Activated CD8-positive, alpha-beta memory T cell treated with anti-CD3 and anti-CD28 coated beads, Interleukin-2, amount 10 ng/mL, durations not matched to agents 7 days and 5 days (primary cell): ENCODE measurements around the gene TFEB. TPM values are rescaled to one million over a fixed set of nuclear protein-coding genes. Genes with fewer than 3 reads are reported as not detected.

Source experiments
- ATAC-seq: fragments of 150-1000 bp; cut with Tn5 transposase; one replicate; pipeline ENCODE4 v1.10.0; 2021; ENCODE audit warnings: moderate library complexity
- CTCF ChIA-PET: fragments of 350-600 bp; sonication (Branson Sonifier 250); formaldehyde crosslinking; loops from one replicate; lab custom pipeline; 2021; ENCODE audit warnings: antibody characterized with exemption; lab: Charles Lee
- DNase-seq: peaks from one replicate; pipeline ENCODE4 v3.0.0-alpha.2; 2020
- H3K27ac Mint-ChIP-seq: one replicate; pipeline ENCODE4 v1.8.0; 2021; ENCODE audit warnings: mild to moderate bottlenecking, mixed read lengths
- H3K27me3 Mint-ChIP-seq: one replicate; pipeline ENCODE4 v1.8.0; 2021; ENCODE audit warnings: mixed read lengths
- H3K36me3 Mint-ChIP-seq: one replicate; pipeline ENCODE4 v1.8.0; 2021; ENCODE audit warnings: mild to moderate bottlenecking, mixed read lengths
- H3K4me1 Mint-ChIP-seq: one replicate; pipeline ENCODE4 v1.8.0; 2021; ENCODE audit warnings: mixed read lengths
- H3K4me3 Mint-ChIP-seq: one replicate; pipeline ENCODE4 v1.8.0; 2021; ENCODE audit warnings: mild to moderate bottlenecking, moderate library complexity, mixed read lengths
- H3K9me3 Mint-ChIP-seq: one replicate; pipeline ENCODE4 v1.8.0; 2022; ENCODE audit warnings: low read depth, mixed read lengths
- total RNA-seq, 2 experiments: library from RNA; stranded (reverse); gene quantifications; one replicate each; pipeline ENCODE4 v1.2.3, GENCODE V29; 2021

Gene TFEB
- total RNA-seq, 2 experiments from 2014 or later: 14.5 to 15.8 TPM

DNA sequence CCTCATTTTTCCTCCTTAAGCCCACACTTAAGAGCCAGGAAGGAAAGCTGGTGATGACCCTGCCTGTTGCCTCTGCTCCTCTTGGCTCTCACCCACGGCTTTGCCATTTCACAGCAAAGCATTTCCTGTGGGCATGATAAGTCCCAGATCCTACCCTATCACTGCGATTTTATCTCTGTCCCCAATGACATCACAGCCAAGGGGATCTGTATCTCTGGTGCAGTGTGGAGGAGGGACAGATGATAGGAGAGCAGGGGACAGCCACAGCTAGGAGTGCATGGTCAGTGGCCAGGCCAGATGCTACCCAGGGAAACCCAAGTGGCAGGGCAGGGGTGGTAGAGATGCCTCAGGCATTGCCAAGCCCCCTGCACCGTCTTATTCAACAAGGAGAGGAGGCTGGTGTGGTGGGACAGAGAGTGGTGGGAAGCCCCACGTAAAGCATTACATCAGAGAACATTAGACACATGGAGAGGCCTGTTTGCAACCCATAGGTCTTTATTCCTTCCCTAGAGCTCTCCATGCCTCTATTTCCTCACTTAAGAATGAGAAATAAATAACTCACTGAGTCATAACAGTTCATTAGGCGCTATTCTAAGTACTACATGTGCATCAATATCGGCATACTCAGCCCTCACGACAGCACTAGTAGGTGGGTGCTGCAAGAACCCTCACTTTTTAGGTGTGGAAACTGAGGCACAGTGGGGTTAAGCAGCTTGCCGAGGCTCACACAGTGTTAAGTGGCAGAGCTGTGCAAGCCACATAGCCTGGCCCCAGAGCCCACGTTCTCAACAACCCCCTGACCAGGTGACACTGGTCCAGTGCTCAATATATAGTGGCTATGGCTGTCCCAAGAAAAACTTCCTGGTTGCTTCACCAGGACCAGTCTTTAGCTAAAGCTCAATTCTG lies 4.6 kb downstream of the TFEB start:
- no peaks in the 10 kb centered on the region for H3K9me3 Mint-ChIP-seq
- DNase-seq (no peak), ATAC-seq (no peak)
- no peaks in the 10 kb centered on the region for H3K36me3 Mint-ChIP-seq
- CTCF ChIA-PET: interaction anchor here (1.4 to 6.1 kb wide), 4 partner anchors 14 to 47 kb away, joined by 3 to 23 read pairs (median 4); no protein-coding TSS in a partner anchor
- no peak overlapping the region for H3K4me3 Mint-ChIP-seq
- H3K4me1 Mint-ChIP-seq: peaks cover 40% of the 10 kb centered on the region
- no peak overlapping the region for H3K27ac Mint-ChIP-seq
- H3K27me3 Mint-ChIP-seq: no peaks in the 10 kb centered on the region

DNA sequence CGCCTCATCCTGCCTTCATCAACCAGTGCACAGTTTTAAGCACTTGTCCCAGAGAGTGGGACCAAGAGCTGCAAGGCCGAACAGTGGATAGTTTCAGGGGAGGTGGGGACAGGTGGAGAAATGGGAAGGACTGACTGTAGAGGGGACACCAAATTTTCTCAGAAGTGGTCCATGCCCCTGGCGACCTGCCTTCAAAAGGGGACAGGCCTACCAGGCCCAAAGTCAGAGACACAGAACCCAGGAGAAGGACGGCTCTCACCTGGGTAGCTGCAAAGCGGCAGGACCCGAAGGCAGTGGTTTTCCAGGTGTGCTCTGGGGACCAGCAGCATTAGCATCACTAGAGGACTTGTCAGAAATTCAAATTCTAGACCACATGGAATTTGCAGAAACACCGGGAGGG lies 5.8 kb downstream of the TFEB start:
- DNase-seq (no peak), ATAC-seq (no peak)
- no peak overlapping the region for H3K27ac Mint-ChIP-seq
- H3K4me1 Mint-ChIP-seq: peaks cover 38% of the 10 kb centered on the region
- no peaks in the 10 kb centered on the region for H3K9me3 Mint-ChIP-seq
- CTCF ChIA-PET: interaction anchor here (0.9 to 1.7 kb wide), 4 partner anchors 12 to 46 kb away, joined by 3 to 5 read pairs (median 3); no protein-coding TSS in a partner anchor
- no peak overlapping the region for H3K4me3 Mint-ChIP-seq
- no peaks in the 10 kb centered on the region for H3K36me3 Mint-ChIP-seq
- no peaks in the 10 kb centered on the region for H3K27me3 Mint-ChIP-seq

DNA sequence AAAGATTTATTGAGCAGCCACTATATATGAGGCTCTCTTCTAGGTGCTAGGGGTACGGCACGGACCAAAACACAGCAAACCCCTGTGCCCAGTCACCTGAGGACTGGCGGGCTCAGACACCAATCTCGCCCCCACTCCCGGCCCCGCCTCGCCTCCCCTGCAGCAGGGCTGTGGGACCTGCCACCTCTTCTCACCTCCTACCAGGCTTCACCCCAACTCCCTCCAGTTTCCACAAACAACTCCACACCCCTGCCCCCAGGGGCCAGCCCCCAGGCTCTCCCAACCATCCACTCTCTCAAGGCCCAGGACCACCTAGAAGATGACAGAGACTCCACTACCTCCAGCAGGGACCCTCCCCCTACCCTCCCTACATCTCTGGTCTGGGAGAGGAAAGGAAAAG lies 6.5 kb downstream of the TFEB start:
- CTCF ChIA-PET: no interaction called here
- no peaks in the 10 kb centered on the region for H3K27me3 Mint-ChIP-seq
- no peaks in the 10 kb centered on the region for H3K36me3 Mint-ChIP-seq
- ATAC-seq (no peak), DNase-seq (no peak)
- no peaks in the 10 kb centered on the region for H3K9me3 Mint-ChIP-seq
- no peak overlapping the region for H3K27ac Mint-ChIP-seq
- no peak overlapping the region for H3K4me3 Mint-ChIP-seq
- peaks cover 40% of the 10 kb centered on the region for H3K4me1 Mint-ChIP-seq

DNA sequence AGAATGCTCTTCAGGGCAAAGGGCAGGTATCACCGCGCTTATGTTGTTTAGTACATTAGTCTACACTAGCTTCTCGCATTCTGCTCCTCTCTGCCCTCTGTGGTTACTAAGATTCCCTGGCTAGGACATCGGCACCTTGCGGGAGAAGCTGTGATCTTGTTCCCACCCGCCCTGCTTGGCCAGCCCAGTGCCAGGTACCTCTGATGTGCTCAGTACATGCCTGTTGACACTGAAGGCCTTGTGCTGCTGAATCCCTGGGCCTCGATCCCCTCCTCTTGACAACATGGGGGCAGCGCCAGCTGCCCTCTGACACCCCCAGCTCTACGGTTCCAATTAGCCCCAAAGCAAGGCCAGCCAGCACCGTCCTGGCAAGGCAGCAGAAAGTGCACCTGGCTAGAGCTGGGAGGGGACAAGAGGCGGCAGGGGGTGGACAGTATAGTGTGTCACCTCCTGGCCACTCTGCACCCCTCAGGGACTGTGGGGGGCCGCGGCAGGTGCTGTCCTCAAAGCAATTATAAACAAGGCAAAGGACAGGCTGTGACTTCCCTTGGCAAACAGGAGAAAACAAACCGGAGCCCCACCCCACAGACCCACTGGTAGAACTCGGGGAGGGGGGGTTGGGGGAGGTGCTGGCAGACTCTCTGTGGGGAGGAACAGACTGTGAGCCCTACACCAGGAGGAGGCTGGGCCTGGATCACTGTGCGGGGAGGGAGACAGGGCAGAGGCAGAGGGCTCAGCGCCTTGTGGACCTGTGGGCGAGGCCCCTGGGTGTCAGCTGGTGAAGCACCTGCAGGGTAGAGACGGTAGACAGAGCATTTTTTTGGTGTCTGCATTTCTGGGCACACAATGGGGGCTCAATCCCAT lies 7.1 kb downstream of the TFEB start:
- CTCF ChIA-PET: interaction anchor here (1.8 kb wide), 1 partner anchor 24 kb away, joined by 4 read pairs; no protein-coding TSS in a partner anchor
- Mint-ChIP-seq H3K9me3 (no peaks in the 10 kb centered on the region), H3K36me3 (no peaks in the 10 kb centered on the region), H3K4me1 (peaks cover 33% of the 10 kb centered on the region), H3K27ac (peak overlapping the region; percentile 27), H3K4me3 (no peak overlapping the region), H3K27me3 (no peaks in the 10 kb centered on the region)
- ATAC-seq: no peak
- no peak for DNase-seq

DNA sequence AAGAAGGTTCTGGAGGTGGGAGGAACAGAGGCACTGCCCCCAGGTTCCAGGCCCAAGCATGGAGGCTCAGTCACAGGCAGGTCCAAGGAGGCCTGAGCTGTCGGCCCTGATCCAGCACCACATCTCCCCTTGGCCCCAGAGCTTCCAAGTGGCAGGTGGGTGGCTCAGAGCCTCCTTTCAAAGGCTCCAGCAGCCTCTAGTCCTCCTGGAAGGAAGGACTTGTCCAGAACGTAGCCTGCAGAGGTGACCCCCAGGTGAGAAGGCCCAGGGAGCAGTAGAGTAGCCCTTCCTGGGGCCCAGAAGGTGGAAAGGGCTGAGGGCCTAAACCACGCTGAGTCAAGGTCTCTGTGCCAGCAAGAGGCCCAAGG lies 7.7 kb downstream of the TFEB start:
- H3K27ac Mint-ChIP-seq: no peak overlapping the region
- H3K4me1 Mint-ChIP-seq: peaks cover 27% of the 10 kb centered on the region
- CTCF ChIA-PET: interaction anchor here (1.8 kb wide), 1 partner anchor 24 kb away, joined by 4 read pairs; no protein-coding TSS in a partner anchor
- no peak for DNase-seq
- no peaks in the 10 kb centered on the region for H3K36me3 Mint-ChIP-seq
- H3K4me3 Mint-ChIP-seq: no peak overlapping the region
- no peaks in the 10 kb centered on the region for H3K27me3 Mint-ChIP-seq
- no peaks in the 10 kb centered on the region for H3K9me3 Mint-ChIP-seq
- ATAC-seq: no peak

DNA sequence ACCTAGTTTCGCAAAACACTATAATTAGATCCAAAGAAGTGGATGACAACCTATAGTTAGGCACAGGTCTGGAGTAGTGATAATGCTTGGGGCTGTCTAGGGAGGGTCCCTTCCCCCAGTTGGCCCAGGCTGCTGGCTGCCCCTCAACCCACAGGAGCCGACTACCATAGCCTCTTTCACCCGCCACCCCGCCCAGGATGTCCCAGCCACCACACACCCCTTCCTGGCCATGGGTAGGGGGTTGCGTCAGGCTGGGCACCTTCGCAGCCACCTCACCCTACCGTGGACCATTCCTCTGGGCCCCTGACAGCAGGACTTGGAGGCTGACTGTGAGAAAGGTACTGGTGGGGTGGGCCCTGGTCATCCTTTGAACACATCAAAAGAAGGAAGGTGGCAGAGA lies 8.5 kb downstream of the TFEB start:
- CTCF ChIA-PET: interaction anchor here (1.6 to 1.8 kb wide), 2 partner anchors 8 to 23 kb away, joined by 3 to 4 read pairs; no protein-coding TSS in a partner anchor
- Mint-ChIP-seq H3K4me3 (no peak overlapping the region), H3K27ac (no peak overlapping the region), H3K9me3 (no peaks in the 10 kb centered on the region), H3K27me3 (no peaks in the 10 kb centered on the region), H3K4me1 (peaks cover 23% of the 10 kb centered on the region), H3K36me3 (no peaks in the 10 kb centered on the region)
- ATAC-seq: no peak
- no peak for DNase-seq

DNA sequence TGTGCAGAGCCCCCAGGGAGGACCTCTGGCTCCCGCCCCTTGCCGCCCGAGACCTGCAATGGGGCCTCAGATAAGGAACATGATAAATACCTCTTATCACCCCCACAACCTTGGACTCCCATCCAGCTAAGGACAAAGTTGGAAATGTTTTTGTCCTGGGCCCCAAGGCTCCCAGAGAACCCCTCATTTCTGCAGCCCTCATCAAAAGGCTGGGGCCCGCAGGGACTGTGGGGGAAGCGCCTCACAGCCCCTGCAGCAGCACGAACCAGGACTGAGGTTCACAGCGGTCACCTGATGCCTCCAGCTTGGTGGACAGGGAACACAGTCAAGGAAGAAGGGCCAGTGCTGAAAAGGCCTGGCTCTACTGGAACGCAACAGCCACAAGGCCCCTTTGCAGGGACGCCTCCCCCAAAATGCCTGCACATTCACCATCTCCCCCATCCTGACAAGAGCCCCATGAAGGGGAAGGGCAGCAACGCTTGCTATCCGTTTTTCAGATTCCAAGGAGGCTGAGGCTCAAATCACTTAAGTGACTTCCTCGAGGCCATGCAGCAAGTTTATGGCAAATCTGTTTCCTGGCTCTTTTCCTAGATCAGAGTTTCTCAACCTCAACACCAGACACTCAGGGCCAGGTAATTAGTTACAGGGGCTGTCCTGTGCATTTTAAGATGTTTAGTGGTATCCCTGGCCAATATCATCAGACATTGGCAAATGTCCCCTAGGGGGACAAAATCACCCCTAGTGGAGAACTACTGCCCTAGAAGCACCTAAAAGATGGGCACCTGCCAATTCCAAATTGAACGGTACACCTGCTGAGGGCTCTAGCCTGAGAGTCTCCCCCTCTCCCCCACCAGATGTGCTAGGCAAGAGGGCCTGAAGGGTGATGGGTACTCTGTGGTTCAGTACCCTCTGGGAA lies 10.6 kb downstream of the TFEB start:
- no peaks in the 10 kb centered on the region for H3K36me3 Mint-ChIP-seq
- no peaks in the 10 kb centered on the region for H3K9me3 Mint-ChIP-seq
- no peak for DNase-seq
- no peaks in the 10 kb centered on the region for H3K27me3 Mint-ChIP-seq
- ATAC-seq: no peak
- H3K4me1 Mint-ChIP-seq: peaks cover 7% of the 10 kb centered on the region
- no peak overlapping the region for H3K27ac Mint-ChIP-seq
- CTCF ChIA-PET: no interaction called here
- H3K4me3 Mint-ChIP-seq: no peak overlapping the region

DNA sequence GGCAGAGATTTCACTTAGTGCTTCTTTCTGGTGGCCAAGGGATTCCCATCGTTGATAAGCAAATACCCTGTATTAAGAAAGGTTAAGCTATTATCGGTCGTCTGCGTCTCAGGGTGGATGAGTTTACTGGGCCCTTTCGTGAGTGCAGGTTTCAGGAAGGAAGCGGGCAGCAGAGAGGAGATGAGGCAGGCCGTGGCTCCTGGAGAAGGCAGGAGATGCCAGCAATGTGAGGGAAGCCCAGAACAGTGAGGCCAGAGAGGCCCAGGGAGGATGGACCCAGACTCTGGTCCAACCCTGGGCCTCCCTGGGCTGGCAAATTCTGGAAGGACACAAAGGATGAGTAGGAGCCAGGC lies 11.2 kb downstream of the TFEB start:
- ATAC-seq: no peak
- peaks cover 7% of the 10 kb centered on the region for H3K4me1 Mint-ChIP-seq
- no peaks in the 10 kb centered on the region for H3K9me3 Mint-ChIP-seq
- no peaks in the 10 kb centered on the region for H3K36me3 Mint-ChIP-seq
- H3K4me3 Mint-ChIP-seq: no peak overlapping the region
- H3K27me3 Mint-ChIP-seq: no peaks in the 10 kb centered on the region
- H3K27ac Mint-ChIP-seq: no peak overlapping the region
- DNase-seq: no peak
- CTCF ChIA-PET: no interaction called here

DNA sequence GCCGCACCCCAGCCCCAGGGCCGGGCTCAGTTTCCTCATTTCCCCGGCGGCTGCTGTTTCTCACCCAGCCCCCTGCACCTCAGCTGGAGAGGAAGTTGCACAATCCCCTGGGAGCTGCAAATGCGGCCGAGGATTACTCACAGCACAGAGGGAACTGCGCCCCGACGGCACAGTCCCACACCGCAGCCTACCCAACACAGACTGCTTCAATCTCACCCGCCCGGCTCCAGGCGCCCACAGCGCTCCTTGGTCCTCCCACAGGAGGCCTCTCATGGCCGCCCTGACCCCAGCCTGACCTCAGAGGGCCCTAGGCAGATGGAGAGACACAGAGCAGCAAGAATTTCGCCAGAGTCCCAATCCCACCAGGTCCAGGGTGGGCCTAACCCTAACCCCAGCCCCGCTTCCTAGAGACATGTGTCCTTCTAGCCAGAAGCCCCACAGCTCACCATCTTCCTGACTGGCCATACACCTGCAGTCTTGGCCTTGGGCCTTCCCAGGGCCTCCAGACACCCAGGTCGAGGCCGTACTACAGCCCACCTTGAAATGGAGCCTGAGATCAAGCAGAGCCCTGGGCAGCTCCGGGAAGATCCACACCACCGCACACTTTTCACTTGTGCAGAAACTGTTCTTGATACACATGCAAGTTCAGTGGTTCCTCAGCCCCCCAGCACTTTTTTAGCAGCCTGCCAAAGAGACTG lies 11.7 kb downstream of the TFEB start:
- Mint-ChIP-seq H3K36me3 (no peaks in the 10 kb centered on the region), H3K27ac (no peak overlapping the region), H3K9me3 (no peaks in the 10 kb centered on the region), H3K4me3 (no peak overlapping the region), H3K4me1 (peaks cover 7% of the 10 kb centered on the region), H3K27me3 (no peaks in the 10 kb centered on the region)
- DNase-seq: no peak
- CTCF ChIA-PET: interaction anchor here (1.4 to 1.7 kb wide), 2 partner anchors 40 to 121 kb away, joined by 3 read pairs; no protein-coding TSS in a partner anchor
- no peak for ATAC-seq

DNA sequence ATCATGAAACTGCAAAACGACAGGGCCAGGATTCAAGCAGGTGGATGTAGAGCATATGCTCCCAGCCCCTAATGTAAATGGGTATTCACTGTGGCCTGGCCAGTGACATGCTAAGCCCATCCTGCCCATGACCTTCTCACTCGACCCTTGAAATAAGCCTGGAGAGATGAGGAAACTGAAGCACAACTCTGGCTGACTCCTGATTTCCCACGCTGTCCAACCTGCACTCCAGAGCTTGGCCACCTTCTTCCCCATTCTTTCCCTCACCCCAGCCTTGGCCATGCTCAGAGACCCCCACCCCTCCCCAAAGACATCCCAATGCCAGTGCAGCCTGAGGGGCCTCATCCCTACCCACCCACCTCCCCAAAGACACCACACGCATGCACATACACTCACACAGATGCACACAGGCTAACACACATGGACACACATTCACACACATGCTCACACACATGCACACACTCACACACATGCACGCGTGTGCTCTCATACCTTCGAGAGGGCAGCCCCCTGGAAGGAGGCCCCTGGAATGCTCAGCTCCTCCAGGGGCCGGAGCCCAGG lies 12.4 kb downstream of the TFEB start:
- ATAC-seq (no peak), DNase-seq (no peak)
- no peaks in the 10 kb centered on the region for H3K27me3 Mint-ChIP-seq
- H3K9me3 Mint-ChIP-seq: no peaks in the 10 kb centered on the region
- H3K4me1 Mint-ChIP-seq: peaks cover 7% of the 10 kb centered on the region
- CTCF ChIA-PET: interaction anchor here (1.4 to 1.7 kb wide), 2 partner anchors 40 to 120 kb away, joined by 3 read pairs; no protein-coding TSS in a partner anchor
- no peaks in the 10 kb centered on the region for H3K36me3 Mint-ChIP-seq
- H3K4me3 Mint-ChIP-seq: no peak overlapping the region
- H3K27ac Mint-ChIP-seq: no peak overlapping the region

DNA sequence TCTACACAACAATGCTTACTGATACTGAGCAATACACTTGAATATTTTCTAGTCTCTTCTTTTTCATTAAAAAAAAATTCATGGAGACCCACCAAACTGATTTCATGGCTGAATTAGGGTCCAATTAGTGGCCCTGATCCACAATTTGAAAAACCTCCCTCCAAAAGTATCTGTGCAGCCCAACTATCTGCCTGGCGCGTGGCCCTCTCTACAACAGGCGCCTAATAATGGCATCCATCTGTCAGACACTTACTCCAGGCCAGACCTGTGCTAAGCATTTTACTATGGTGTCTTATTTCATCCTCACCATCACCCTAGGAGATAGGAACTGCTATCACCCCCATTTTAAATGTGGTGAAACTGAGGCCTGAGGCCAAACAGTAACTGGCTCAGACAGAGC lies 14.0 kb downstream of the TFEB start:
- Mint-ChIP-seq H3K4me1 (peaks cover 10% of the 10 kb centered on the region), H3K27ac (no peak overlapping the region), H3K27me3 (no peaks in the 10 kb centered on the region), H3K9me3 (no peaks in the 10 kb centered on the region), H3K36me3 (no peaks in the 10 kb centered on the region), H3K4me3 (no peak overlapping the region)
- ATAC-seq (no peak), DNase-seq (no peak)
- CTCF ChIA-PET: no interaction called here

DNA sequence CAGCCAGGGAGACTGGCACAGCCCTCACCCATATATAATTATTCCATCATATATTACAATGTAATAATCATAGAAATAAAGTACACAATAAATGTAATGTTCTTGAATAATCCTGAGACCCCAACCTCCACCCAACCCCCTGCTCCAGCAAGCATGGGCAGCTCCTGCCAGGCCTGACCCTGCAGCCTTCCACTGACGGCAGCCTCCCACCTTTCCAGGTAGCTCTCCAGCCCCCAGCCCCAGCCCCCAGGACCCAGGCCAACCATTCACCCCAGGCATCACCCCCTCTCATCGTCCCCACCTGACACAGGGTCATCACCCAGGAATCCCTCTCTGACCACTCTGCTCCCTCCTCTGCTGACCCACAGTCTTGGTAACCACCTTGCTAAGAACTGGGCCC lies 14.6 kb downstream of the TFEB start:
- CTCF ChIA-PET: no interaction called here
- no peak overlapping the region for H3K27ac Mint-ChIP-seq

More for the DNA sequence above, 14.6 kb downstream of the TFEB start:
- Mint-ChIP-seq H3K9me3 (no peaks in the 10 kb centered on the region), H3K4me3 (no peak overlapping the region), H3K36me3 (no peaks in the 10 kb centered on the region), H3K27me3 (no peaks in the 10 kb centered on the region), H3K4me1 (peaks cover 16% of the 10 kb centered on the region)
- DNase-seq: no peak
- no peak for ATAC-seq
